Measurements from ENCODE around the gene CHD9.

DNA sequence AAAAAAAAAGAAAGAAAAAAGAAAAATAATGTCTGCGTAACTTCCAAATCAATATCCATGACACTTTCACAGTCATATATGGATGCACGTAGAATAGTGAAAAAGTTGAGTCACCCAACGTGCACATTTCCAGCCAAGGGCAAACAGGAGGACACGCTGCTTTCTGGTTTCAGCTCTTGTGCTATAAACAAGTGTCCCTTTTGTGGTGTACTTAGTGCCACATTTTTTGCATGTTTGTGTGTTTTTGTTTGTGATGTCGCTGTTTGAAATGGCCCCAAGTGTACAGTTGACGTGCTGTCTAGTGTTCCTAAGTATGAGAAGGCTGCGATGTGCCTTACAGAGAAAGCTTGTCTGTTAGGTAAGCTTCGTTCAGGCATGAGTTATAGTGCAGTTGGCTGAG is 2.9 kb downstream of the CHD9 start:
- TF ChIP-seq, protein P1, sequence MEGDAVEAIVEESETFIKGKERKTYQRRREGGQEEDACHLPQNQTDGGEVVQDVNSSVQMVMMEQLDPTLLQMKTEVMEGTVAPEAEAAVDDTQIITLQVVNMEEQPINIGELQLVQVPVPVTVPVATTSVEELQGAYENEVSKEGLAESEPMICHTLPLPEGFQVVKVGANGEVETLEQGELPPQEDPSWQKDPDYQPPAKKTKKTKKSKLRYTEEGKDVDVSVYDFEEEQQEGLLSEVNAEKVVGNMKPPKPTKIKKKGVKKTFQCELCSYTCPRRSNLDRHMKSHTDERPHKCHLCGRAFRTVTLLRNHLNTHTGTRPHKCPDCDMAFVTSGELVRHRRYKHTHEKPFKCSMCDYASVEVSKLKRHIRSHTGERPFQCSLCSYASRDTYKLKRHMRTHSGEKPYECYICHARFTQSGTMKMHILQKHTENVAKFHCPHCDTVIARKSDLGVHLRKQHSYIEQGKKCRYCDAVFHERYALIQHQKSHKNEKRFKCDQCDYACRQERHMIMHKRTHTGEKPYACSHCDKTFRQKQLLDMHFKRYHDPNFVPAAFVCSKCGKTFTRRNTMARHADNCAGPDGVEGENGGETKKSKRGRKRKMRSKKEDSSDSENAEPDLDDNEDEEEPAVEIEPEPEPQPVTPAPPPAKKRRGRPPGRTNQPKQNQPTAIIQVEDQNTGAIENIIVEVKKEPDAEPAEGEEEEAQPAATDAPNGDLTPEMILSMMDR (IDR thresholded peaks at IDR 0.05) = no peak
- TF ChIP-seq POLR2A (IDR thresholded peaks at IDR 0.05) = no peak

Data from thyroid gland (tissue), 4 donors.